ENCODE measurements around the gene TOGARAM1. TPM values are rescaled to one million over a fixed set of nuclear protein-coding genes. Genes with fewer than 3 reads are reported as not detected.
A peak's percentile ranks its signal among the peaks of the same experiment; 100 is the strongest.

The TOGARAM1 gene
- total and polyA plus RNA-seq, 7 experiments from 2014 or later, result 8.7 to 17.5 (median 12.0) TPM

DNA sequence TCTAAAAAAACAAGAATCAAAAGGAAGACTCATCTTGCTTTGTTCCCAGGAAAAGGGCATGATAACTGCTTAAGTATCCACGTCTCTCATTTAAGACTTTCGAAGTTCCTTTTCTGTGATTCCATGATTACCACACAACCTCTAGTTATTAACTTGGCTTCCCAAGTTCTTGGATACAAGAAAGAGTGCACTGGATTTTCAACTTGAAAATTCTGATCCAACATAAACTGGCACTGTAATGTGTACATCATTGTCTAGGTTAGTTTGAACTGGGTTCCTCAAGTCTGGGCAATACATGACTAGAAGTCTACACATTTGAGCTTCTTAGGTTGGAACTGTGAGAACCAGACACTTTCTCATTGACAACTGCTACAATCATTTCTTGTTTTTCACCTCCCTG lies 1.8 kb upstream of the TOGARAM1 start:
- ChIA-PET POLR2A (interaction anchor here (0.9 to 4.1 kb wide), 4 partner anchors 9 to 293 kb away, joined by 4 to 64 read pairs (median 32); partner anchors contain the start of genes FANCM, FKBP3 and MIS18BP1), CTCF (no interaction called here)
- peaks cover 38 to 72% (median 56%) of the 10 kb centered on the region in 7 donors for H3K4me1 Mint-ChIP-seq
- peaks cover 0 to 12% (median 11%) of the 10 kb centered on the region in 3 experiments for H3K9me3 ChIP-seq (ENCODE audit: control insufficient read depth in 2 of 3, low read length in 3 of 3)
- ATAC-seq (no peak), DNase-seq (no peak)
- H3K27ac ChIP-seq (ENCODE audit: low read depth, low read length), result peak overlapping the region; percentile 91
- intact Hi-C loops (cut with micrococcal nuclease), result loop anchor here in 1 of 2 donors (5.0 kb wide), 1 partner anchor 48 kb away; no protein-coding TSS in a partner anchor
- H3K27me3 Mint-ChIP-seq, result no peaks in the 10 kb centered on the region
- H3K36me3 ChIP-seq (ENCODE audit: control insufficient read depth in 2 of 3, insufficient read depth in 3 of 3, low read length in 3 of 3), result peaks cover 0 to 5% (median 0%) of the 10 kb centered on the region in 3 experiments
- peaks cover 10 to 16% (median 14%) of the 10 kb centered on the region in 5 donors for H3K36me3 Mint-ChIP-seq
- H3K4me3 ChIP-seq (ENCODE audit: low read length), result peak overlapping the region; percentile 99
- peaks cover 0 to 29% (median 15%) of the 10 kb centered on the region in 11 donors for H3K9me3 Mint-ChIP-seq
- H3K27me3 ChIP-seq (ENCODE audit: control insufficient read depth in 2 of 2, insufficient read depth in 2 of 2, low read length in 2 of 2), result no peaks in the 10 kb centered on the region
- peaks cover 30 to 51% of the 10 kb centered on the region in 2 donors for H3K4me1 ChIP-seq (ENCODE audit: control insufficient read depth in 2 of 2, insufficient read depth in 2 of 2, low read length in 2 of 2)
- peak overlapping the region in 2 of 10 donors; percentile 81 to 85 for H3K4me3 Mint-ChIP-seq
- H3K27ac Mint-ChIP-seq, result peak overlapping the region in 5 of 9 donors; percentile 38 to 75 (median 59)

DNA sequence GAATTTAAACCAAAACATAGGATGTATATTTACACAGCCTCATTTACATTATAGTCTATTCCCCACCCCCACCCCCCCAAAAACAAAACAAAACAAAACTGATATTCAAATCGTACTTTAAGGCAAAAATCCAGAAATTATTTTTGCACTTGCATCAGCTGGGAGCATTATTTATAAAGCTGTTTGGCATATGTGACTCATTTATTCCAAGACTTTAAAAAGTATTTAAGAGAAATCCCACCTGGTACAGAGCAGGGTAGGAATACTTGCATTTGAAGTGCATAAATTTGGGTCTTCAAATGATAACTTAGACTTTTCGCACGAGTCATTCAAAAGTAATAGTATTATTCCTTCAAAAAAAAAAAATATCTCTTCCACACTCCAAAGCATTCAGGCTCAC lies 1.3 kb upstream of the TOGARAM1 start:
- Histone ChIP-seq H3K9me3 (ENCODE audit: control insufficient read depth in 2 of 3, low read length in 3 of 3) (peaks cover 0 to 12% (median 11%) of the 10 kb centered on the region in 3 experiments), H3K4me3 (ENCODE audit: low read length) (peak overlapping the region; percentile 99), H3K27ac (ENCODE audit: low read depth, low read length) (peak overlapping the region; percentile 91), H3K4me1 (ENCODE audit: control insufficient read depth in 2 of 2, insufficient read depth in 2 of 2, low read length in 2 of 2) (peaks cover 30 to 51% of the 10 kb centered on the region in 2 donors), H3K27me3 (ENCODE audit: control insufficient read depth in 2 of 2, insufficient read depth in 2 of 2, low read length in 2 of 2) (no peaks in the 10 kb centered on the region), H3K36me3 (ENCODE audit: control insufficient read depth in 2 of 3, insufficient read depth in 3 of 3, low read length in 3 of 3) (peaks cover 0 to 5% (median 0%) of the 10 kb centered on the region in 3 experiments)
- Mint-ChIP-seq H3K27ac (peak overlapping the region in 4 of 9 donors; percentile 56 to 75 (median 60)), H3K9me3 (peaks cover 0 to 34% (median 17%) of the 10 kb centered on the region in 11 donors), H3K36me3 (peaks cover 10 to 20% (median 16%) of the 10 kb centered on the region in 5 donors), H3K4me1 (peaks cover 36 to 71% (median 56%) of the 10 kb centered on the region in 7 donors), H3K27me3 (no peaks in the 10 kb centered on the region), H3K4me3 (peak overlapping the region in 2 of 10 donors; percentile 81 to 85)
- intact Hi-C loops (cut with micrococcal nuclease), result loop anchor here (1.0 to 5.0 kb wide), 3 partner anchors 16 to 48 kb away; no protein-coding TSS in a partner anchor
- ATAC-seq (no peak), DNase-seq (no peak)
- ChIA-PET POLR2A (interaction anchor here (0.9 to 4.1 kb wide), 5 partner anchors 10 to 293 kb away, joined by 4 to 64 read pairs (median 7); partner anchors contain the start of genes FANCM, FKBP3 and MIS18BP1), CTCF (interaction anchor here (0.6 to 0.8 kb wide), 2 partner anchors 38 to 175 kb away, joined by 3 read pairs; partner anchors contain the start of gene FANCM)

DNA sequence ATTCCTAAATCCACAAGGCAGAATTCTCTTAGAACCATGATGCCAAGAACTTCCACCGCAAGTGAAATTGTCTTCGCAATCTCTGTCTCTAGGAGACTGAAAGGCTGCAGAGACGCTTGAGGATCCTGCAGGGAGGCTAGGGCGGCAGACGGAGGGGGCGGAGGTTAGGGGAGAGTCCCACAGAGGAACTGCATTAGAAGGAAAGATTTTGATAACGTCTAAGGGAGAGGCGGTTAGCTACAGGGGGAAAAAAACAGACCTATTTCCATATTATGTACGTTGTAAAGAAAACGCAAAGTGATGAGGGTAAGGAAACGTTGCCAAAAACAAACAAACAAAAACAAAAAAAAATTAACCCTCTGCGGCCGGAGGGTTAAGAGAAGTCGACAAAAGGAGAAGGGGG lies 838 bp upstream of the TOGARAM1 start:
- Mint-ChIP-seq H3K4me3 (no peak overlapping the region), H3K36me3 (peaks cover 10 to 20% (median 15%) of the 10 kb centered on the region in 5 donors), H3K27ac (no peak overlapping the region), H3K4me1 (peaks cover 33 to 67% (median 53%) of the 10 kb centered on the region in 7 donors), H3K9me3 (peaks cover 0 to 37% (median 19%) of the 10 kb centered on the region in 11 donors), H3K27me3 (no peaks in the 10 kb centered on the region)
- ATAC-seq (peak; percentile 43), DNase-seq (peak; percentile 22 to 80 (median 58))
- intact Hi-C loops (cut with micrococcal nuclease), result loop anchor here (1.0 to 5.0 kb wide), 3 partner anchors 17 to 49 kb away; no protein-coding TSS in a partner anchor
- H3K4me3 ChIP-seq (ENCODE audit: low read length), result peak overlapping the region; percentile 99
- H3K27ac ChIP-seq (ENCODE audit: low read depth, low read length), result peak overlapping the region; percentile 91
- H3K4me1 ChIP-seq (ENCODE audit: control insufficient read depth in 2 of 2, insufficient read depth in 2 of 2, low read length in 2 of 2), result peaks cover 30 to 51% of the 10 kb centered on the region in 2 donors
- peaks cover 0 to 5% (median 0%) of the 10 kb centered on the region in 3 experiments for H3K36me3 ChIP-seq (ENCODE audit: control insufficient read depth in 2 of 3, insufficient read depth in 3 of 3, low read length in 3 of 3)
- H3K27me3 ChIP-seq (ENCODE audit: control insufficient read depth in 2 of 2, insufficient read depth in 2 of 2, low read length in 2 of 2), result no peaks in the 10 kb centered on the region
- ChIA-PET POLR2A (interaction anchor here (0.8 to 4.1 kb wide), 14 partner anchors 9 to 292 kb away, joined by 3 to 64 read pairs (median 4); partner anchors contain the start of genes FANCM, FKBP3 and MIS18BP1), CTCF (interaction anchor here (0.6 to 0.8 kb wide), 3 partner anchors 37 to 175 kb away, joined by 3 read pairs; partner anchors contain the start of gene FANCM)
- H3K9me3 ChIP-seq (ENCODE audit: control insufficient read depth in 2 of 3, low read length in 3 of 3), result peaks cover 0 to 12% (median 11%) of the 10 kb centered on the region in 3 experiments

DNA sequence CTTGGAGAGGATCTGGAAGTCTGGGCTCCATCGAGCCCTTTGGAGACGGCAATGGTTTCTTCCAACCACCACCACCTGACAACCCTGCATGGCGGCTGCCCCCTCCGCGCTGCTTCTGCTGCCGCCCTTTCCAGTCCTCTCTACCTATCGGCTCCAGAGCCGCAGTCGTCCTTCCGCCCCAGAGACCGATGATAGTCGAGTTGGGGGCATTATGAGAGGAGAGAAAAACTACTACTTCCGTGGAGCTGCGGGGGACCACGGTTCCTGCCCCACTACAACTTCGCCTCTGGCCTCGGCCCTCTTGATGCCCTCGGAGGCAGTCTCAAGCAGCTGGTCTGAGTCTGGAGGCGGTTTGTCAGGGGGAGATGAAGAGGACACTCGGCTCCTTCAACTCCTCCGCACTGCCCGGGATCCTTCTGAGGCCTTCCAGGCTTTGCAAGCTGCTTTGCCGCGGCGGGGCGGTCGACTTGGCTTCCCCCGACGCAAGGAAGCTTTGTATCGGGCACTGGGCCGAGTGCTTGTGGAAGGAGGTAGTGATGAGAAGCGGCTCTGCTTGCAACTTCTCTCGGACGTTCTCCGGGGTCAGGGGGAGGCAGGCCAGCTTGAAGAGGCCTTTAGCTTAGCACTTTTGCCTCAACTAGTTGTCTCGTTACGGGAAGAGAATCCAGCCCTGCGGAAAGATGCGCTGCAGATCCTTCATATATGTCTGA lies 499 bp downstream of the TOGARAM1 start:
- Mint-ChIP-seq H3K36me3 (peaks cover 10 to 24% (median 17%) of the 10 kb centered on the region in 5 donors), H3K4me3 (no peak overlapping the region), H3K4me1 (peaks cover 35 to 68% (median 54%) of the 10 kb centered on the region in 7 donors), H3K9me3 (peaks cover 0 to 48% (median 27%) of the 10 kb centered on the region in 11 donors), H3K27me3 (no peaks in the 10 kb centered on the region), H3K27ac (no peak overlapping the region)
- ChIA-PET CTCF (interaction anchor here (0.5 to 1.3 kb wide), 4 partner anchors 20 to 306 kb away, joined by 3 read pairs; no protein-coding TSS in a partner anchor), POLR2A (interaction anchor here (0.5 to 4.1 kb wide), 18 partner anchors 10 to 290 kb away, joined by 3 to 64 read pairs (median 4); partner anchors contain the start of genes FANCM, FKBP3, MIS18BP1 and PRPF39)
- DNase-seq (peak in 4 of 9 donors; percentile 3 to 48 (median 20)), ATAC-seq (peak; percentile 57)
- H3K36me3 ChIP-seq (ENCODE audit: control insufficient read depth in 2 of 3, insufficient read depth in 3 of 3, low read length in 3 of 3), result peaks cover 0 to 5% (median 0%) of the 10 kb centered on the region in 3 experiments
- H3K27ac ChIP-seq (ENCODE audit: low read depth, low read length), result peak overlapping the region; percentile 91
- H3K27me3 ChIP-seq (ENCODE audit: control insufficient read depth in 2 of 2, insufficient read depth in 2 of 2, low read length in 2 of 2), result no peaks in the 10 kb centered on the region
- peaks cover 39 to 43% of the 10 kb centered on the region in 2 donors for H3K4me1 ChIP-seq (ENCODE audit: control insufficient read depth in 2 of 2, insufficient read depth in 2 of 2, low read length in 2 of 2)
- peak overlapping the region; percentile 99 for H3K4me3 ChIP-seq (ENCODE audit: low read length)
- peaks cover 0 to 12% (median 11%) of the 10 kb centered on the region in 3 experiments for H3K9me3 ChIP-seq (ENCODE audit: control insufficient read depth in 2 of 3, low read length in 3 of 3)
- intact Hi-C loops (cut with micrococcal nuclease), result loop anchor here (1.0 to 5.0 kb wide), 6 partner anchors 50 to 306 kb away; partner anchors contain the start of genes FKBP3 (in 2 of the 2), MIS18BP1 (in 2 of the 2) and PRPF39 (in 2 of the 2)

DNA sequence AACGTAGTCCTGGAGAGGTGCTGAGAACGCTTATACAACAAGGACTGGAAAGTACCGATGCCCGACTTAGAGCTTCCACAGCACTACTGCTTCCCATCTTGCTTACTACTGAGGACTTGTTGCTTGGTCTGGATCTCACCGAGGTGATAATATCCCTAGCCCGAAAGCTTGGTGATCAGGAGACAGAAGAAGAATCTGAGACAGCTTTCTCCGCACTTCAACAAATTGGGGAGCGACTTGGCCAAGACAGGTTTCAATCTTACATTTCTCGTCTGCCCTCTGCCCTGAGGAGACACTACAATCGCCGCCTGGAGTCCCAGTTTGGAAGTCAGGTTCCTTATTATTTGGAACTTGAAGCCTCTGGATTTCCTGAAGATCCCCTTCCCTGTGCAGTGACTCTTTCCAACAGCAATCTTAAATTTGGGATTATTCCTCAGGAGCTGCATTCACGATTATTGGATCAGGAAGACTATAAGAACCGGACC lies 1.1 kb downstream of the TOGARAM1 start:
- peaks cover 0 to 12% (median 11%) of the 10 kb centered on the region in 3 experiments for H3K9me3 ChIP-seq (ENCODE audit: control insufficient read depth in 2 of 3, low read length in 3 of 3)
- H3K4me3 ChIP-seq (ENCODE audit: low read length), result peak overlapping the region; percentile 99
- ChIA-PET POLR2A (interaction anchor here (1.2 to 4.1 kb wide), 5 partner anchors 29 to 172 kb away, joined by 4 to 64 read pairs (median 6); partner anchors contain the start of genes FANCM, FKBP3 and PRPF39), CTCF (interaction anchor here (0.5 to 1.3 kb wide), 3 partner anchors 20 to 296 kb away, joined by 3 read pairs; no protein-coding TSS in a partner anchor)
- DNase-seq, result no peak
- peaks cover 34 to 40% of the 10 kb centered on the region in 2 donors for H3K4me1 ChIP-seq (ENCODE audit: control insufficient read depth in 2 of 2, insufficient read depth in 2 of 2, low read length in 2 of 2)
- Mint-ChIP-seq H3K36me3 (peaks cover 10 to 29% (median 22%) of the 10 kb centered on the region in 5 donors), H3K27ac (peak overlapping the region in 1 of 9 donors; percentile 40), H3K4me1 (peaks cover 36 to 71% (median 54%) of the 10 kb centered on the region in 7 donors), H3K4me3 (no peak overlapping the region), H3K27me3 (no peaks in the 10 kb centered on the region), H3K9me3 (peaks cover 0 to 54% (median 28%) of the 10 kb centered on the region in 11 donors)
- H3K36me3 ChIP-seq (ENCODE audit: control insufficient read depth in 2 of 3, insufficient read depth in 3 of 3, low read length in 3 of 3), result peaks cover 0 to 5% (median 0%) of the 10 kb centered on the region in 3 experiments
- intact Hi-C loops (cut with micrococcal nuclease), result loop anchor here in 1 of 2 donors (5.0 kb wide), 1 partner anchor 51 kb away; no protein-coding TSS in a partner anchor
- no peaks in the 10 kb centered on the region for H3K27me3 ChIP-seq (ENCODE audit: control insufficient read depth in 2 of 2, insufficient read depth in 2 of 2, low read length in 2 of 2)
- H3K27ac ChIP-seq (ENCODE audit: low read depth, low read length), result peak overlapping the region; percentile 91
- no peak for ATAC-seq

Measured in naive thymus-derived CD4-positive, alpha-beta T cell (primary cell).